ENCODE measurements around the gene CENPK.

DNA sequence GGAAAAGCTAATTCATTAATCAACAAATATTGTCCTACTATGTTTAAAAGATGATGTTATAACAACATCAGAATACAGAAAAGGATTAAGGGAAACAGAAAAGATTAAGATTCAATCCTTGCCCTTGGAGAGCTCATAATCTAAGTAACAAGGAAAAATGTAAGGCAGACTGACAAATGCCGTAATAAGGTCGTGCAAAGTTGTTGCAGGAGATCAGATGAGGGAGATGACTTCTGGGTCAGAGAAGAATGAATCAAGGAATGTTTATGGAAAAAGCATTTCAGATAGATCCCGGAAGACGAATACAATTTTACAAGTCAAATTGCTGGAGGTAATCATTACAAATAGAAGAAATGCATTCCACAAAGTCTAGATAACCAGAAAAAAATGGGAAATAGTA is 87.6 kb downstream of the CENPK start:
- TF ChIP-seq, protein P1, sequence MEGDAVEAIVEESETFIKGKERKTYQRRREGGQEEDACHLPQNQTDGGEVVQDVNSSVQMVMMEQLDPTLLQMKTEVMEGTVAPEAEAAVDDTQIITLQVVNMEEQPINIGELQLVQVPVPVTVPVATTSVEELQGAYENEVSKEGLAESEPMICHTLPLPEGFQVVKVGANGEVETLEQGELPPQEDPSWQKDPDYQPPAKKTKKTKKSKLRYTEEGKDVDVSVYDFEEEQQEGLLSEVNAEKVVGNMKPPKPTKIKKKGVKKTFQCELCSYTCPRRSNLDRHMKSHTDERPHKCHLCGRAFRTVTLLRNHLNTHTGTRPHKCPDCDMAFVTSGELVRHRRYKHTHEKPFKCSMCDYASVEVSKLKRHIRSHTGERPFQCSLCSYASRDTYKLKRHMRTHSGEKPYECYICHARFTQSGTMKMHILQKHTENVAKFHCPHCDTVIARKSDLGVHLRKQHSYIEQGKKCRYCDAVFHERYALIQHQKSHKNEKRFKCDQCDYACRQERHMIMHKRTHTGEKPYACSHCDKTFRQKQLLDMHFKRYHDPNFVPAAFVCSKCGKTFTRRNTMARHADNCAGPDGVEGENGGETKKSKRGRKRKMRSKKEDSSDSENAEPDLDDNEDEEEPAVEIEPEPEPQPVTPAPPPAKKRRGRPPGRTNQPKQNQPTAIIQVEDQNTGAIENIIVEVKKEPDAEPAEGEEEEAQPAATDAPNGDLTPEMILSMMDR (conservative IDR thresholded peaks at IDR 0.05; ENCODE audit: low read depth, low read length): no peak
- TF ChIP-seq EZH2 (IDR thresholded peaks at IDR 0.05; ENCODE audit: borderline replicate concordance, low read depth, low read length, poor library complexity, severe bottlenecking): no peak
